AG20443 (cell line): ENCODE data around the gene IRAG1.
"Not testable (repeated sequence)": the region's sequence is repeated elsewhere in the genome, so short reads cannot be mapped to it uniquely, and the experiment has no call there.

Experiments used
- DNase-seq: peaks from one replicate; pipeline ENCODE4 v3.0.0; 2012; ENCODE audit warnings: low spot score, mixed read lengths

The IRAG1 gene

DNA sequence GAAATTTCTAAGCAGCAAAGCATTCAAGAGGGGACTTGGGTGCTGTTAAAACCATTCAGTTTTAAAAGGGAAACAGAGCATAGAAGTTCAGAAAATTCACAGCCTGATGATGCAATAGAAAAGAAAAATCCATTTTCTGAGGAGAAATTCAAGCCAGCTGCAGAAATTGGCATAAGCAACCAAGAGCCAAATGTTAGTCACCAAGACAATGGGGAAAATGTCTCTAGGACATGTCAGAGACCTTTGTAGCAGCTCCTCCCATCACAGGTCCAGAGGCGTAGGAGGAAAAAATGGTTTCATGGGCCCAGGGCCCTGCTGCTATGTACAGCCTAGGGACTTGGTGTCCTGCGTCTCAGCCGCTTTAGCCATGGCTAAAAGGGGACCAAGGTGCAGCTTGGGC lies 5.5 kb upstream of the IRAG1 start:
- no peak for DNase-seq

DNA sequence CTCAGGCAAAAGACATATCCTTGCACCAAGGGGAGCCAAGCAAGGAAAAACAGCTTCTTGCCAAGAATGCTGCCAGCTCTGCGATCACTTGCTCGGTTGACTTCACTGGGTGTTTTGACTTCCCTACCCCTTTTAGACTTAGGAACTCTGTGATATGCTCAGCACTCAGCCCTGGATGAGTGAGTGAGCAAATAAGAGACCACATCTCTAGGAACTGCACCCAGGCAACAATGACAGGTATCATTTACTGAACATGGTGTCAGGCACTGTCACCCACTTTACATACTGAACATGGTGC lies 3.7 kb upstream of the IRAG1 start:
- DNase-seq, result no peak

DNA sequence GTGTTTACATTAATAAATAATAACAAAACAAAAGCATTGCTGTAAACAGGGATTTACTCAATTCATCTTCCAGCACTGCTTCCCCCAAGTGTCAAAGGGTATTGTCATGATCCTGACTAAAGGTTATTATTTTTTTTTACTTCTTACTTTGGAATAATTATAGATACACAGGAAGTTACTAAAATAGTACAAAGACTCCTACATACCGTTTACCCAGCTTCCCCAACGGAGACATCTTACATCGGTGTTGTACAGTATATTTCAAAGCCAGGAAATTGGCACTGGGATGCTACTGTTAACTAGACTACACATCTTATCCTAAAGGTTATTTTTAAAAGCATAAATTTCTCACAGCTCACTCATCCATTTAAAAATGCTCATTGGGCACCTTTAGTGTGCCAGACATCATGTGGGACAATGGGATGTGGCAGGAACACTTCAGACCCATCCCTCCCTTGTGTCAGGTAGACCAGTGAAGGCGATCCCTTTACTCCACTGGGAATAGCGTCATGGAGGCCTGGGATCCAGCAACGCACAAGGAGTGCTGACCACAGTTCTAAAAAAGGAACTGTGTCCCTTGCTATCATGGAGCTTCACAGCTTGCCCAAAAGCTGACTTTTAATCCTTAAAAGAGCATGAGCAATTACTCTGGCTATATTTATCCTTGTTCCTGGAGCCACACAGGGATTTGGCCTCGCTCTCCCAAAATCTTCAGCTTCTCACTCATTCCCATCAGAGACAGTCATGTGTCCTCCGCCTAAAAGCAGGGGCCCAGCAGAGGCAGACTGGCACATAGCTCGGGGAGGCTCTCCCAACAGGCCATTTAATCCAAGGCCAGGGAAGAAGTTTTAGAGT lies 3.1 kb upstream of the IRAG1 start:
- DNase-seq, result no peak

DNA sequence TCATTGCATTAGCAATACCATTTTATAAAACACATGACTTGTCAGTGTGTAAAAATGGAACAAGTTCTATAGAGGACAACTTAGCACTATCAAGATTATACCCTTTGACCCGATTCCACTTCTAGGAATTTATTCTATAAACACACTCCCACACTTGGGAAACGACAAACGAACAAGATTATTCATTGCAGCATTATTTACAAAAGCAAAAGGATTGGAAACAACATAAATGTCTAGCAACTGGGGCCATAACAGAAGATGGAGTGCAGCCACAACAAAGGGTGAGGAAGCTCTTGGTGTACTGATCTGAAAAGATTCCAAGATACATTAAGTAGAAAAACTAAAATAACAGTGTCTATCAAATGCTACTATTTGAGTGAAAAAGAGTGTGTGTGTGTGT lies 2.3 kb upstream of the IRAG1 start:
- DNase-seq, result no peak

DNA sequence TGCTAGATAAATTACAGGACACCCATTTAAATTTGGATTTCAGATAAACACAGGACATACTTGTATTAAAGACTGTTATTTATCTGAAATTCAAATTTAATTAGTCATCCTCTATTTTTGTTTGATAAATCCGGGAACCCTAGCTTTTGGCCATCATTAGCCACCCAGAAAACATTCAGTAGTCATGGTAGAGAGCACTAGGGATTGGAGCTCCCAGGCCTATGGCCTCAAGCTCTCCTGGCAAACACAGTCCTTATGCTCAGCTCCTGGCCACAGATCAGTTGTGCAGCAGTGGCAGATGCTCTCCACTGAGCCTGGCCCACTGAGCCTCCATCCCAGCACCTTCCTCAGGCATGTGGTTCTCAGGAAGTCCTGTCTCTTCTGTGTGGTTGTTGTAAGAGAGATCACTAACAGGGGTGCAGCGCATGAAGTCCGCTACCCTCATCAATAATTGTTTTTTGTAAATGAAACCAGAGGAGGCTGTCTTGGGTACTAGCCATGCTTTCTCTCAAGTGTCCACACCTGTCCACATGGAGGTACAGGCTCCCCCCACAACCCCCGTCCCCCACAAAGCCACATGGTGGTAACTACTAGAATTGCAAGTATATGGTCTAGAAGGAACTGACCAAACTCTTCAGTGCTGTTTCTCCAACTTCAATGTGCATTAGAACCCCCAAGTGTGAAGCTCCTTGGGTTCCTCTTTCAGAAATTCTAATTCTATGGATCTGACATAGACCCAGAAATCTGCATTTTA lies 1.1 kb upstream of the IRAG1 start:
- peak; percentile 72 for DNase-seq

DNA sequence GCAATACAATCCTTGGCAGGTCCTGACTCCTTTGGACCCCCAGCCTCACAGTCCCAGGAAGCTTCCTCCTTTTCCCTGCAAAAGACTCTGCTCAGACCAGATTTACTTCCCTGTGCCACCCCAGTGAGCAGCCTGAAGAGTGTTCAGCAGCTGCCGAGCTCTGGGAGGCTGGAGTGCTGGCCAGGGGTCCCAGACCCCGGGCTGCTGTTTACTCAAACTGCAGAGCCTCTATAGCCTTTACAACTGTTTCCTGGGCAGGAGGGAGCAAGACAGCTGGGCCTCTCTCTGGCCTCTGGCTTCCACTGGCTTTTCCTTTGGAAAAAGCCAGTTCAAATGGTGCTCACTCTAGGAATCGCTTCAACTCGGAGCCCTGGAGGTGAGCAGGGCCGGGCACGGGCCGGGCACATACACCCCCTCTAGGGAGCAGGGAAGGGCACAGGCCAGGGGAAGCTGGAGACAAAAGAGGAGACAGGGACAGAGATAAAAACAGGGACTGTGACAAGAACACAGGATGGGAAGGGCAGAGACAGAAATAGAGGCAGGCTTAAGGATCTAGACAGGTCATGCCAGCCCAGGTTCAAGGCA lies 932 bp downstream of the IRAG1 start:
- no peak for DNase-seq

DNA sequence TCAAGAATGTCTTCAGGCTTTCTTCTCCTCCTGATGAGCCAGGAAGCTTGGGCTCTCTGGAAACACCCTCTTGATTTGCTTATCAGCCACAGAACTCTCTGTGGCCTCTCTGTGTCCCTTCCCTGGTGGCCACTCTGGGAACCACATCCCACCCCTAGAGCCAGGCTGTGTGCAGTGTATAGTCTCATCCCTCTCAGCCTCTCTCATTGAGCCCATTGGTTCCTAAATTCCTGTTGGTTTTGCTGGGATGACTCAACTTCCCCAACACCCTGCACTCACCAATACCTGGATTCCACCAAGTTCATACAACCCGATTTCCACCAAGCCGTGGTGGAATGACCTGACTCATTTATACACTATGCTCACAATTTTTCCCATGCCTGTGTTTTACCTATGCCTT lies 5.2 kb downstream of the IRAG1 start:
- no peak for DNase-seq

DNA sequence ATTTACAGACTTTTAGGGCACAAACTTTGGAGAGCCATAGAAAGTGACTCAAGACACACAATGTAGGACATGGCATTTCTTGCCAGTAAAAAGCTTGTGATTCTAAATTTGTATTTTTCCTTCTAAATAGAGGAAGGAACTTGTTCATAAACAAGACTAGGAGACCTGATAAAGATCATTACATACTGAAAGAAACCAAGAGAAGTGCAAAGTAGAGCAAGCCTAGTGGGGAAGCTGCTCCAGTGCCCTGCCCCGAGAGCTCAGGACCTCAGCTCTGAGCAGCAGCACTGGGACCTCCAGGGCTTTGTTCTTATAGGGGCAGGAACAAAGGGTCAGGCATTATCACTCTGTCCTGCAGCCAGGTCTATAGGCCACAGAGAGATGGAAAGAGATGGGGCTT lies 7.2 kb downstream of the IRAG1 start:
- DNase-seq, result no peak

DNA sequence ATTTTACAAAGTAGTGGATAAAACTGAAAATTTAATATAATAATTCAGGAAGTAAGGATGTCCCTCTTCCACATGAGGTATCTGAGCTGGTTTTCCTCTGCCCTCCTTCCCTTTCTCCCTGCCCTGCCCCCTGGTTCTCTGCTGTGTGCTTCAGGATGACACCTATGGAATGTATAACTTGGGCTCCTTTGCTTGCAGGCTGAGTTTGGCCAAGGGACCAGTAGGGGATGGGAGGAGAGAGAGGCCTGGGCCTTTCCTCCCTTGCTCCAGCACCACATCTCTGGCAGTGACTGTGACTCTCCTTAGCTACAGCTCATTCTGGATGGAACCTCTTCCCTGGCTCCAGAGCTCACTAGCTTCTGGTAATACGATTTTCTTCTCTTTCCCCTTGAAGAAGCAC lies 10.1 kb downstream of the IRAG1 start:
- no peak for DNase-seq

DNA sequence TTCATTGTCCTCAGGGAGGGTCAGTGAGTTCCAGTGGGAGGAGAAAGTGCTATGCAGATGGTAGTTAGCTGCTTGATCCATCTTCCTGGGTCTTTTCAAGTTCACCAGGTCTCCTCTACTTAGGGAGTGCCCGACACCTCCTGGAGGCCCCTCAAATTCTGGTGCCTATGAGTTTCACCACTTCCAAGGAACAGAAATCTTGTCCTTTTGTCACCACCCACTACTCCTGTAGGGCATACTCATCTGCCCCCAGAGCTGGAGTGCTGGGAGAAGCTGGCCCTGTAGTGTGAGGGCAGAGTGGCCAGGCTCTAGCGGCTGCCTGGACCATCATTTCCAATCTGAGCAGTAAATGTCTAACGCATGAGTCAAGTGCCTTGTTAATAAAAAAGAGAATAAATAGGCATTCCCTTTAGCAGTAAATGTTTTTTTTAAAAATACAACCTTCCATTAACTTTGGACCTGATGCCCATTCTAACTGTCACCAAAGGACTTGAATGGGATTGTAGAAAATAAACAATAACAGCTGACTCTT lies 12.5 kb downstream of the IRAG1 start:
- no peak for DNase-seq

DNA sequence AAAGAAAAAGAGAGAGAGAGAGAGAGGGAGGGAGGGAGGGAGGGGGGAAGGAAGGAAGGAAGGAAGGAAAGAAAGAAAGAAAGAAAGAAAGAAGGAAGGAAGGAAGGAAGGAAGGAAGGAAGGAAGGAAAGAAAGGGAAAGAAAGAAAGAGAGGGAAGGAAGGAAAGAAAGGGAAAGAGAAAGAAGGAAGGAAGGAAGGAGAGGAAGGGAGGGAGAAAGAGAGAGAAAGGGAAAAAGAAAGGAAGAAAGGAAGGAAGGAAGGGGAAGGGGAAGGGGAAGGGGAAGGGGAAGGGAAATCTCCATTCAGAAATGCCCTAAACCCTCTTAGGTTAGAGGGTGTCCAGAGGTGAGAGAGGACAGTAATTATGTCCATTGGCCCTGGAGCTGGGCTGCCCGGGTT lies 13.3 kb downstream of the IRAG1 start:
- DNase-seq, result not testable (repeated sequence)

DNA sequence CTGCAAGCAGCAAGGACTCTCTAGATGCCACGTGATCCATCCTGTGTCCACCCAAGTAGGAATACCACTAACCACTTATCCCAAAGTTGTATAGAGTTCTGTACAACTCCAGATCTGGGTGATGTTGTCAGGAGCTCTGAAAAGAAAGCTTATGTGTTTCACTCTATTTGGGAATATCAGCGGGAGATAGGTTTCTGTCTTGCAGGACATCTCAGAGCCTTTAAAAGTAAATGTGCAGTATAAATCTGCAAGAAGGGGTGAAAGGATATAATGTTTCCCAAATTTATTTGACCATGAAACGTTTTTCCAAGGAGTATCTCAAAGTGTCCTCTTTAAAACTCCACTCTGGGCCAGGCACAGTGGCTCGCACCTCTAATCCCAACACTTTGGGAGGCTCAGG lies 13.9 kb downstream of the IRAG1 start:
- no peak for DNase-seq

DNA sequence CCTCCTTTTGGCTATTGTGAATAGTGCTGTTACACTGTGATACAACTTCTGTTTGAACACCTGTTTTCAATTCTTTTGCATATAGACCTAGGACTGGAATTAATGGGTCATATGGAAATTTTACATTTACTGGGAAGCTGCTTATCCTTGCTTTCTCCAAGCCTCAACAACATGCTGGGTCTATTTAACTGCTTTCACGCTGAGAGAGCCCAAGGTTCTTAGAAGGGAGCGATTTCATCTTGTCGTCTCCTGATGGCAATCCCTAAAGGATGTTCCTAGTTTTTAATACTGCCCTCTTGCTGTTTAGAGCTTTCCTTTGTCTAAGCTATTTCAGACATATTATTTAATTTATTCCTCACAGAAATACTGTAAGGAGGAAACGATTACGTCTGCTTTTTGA lies 15.5 kb downstream of the IRAG1 start:
- no peak for DNase-seq

DNA sequence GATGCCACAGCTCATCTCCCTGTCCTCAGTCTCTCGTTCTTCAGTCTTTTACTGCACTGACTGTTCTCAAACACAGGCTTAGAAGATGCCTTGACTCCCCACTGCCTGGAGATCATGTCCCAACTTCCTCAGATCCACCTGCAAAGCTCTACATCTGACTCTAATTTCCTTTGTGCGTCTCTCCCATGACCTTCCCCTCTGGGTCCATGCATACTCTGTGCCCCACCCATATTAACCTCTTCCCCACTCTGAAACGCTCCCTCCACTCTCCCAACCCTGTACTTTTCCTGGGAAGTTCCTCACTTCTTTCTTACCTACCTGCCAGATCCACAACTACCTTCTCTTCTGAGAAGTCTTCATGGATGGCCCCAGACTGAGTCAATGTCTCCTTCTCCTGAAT lies 16.6 kb downstream of the IRAG1 start:
- DNase-seq, result no peak

DNA sequence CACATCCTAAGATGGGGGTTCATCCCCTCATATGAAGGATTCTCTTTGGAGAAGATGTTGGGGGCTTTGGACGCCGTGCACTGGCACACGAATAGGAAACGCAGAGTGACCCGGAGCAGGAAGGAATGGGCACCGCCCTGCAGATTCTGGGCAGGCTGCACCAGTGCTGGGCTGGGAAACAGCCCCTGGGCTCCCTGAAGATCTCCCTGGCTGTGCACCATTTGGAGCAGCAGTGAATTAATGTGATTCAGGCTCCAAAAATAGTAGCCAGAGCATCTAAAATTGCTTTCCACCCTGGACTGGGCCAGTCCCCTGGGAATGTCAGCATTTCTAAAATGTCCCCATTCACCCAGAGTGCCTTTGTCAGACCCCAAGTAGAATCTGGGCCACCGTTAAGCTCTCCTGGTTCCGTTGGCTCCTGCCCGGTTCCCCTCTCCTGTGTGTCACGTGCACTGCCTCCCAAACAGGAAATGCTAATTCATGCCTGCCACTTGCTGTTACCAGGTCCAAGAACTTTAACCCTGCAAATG lies 18.6 kb downstream of the IRAG1 start:
- DNase-seq, result peak; percentile 68

DNA sequence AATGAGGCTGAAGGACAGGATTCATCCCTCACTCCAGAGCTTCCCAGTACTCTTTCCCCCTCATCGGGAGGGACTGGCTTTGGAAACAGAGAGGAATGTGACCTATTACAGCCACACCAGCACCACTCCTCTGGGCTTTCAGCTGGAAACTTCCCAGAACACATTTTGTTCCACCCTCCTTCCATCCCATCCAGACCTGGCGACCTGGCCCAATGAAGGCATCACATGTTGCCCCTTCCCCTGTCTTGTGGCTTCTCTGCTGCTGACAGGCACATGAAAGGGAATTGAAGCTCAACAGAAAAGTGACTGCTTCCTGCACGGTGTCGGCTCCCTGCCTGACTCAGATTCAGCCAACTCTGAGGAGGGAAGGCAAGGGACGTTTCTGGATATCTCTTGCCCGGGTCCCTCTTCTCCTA lies 19.1 kb downstream of the IRAG1 start:
- DNase-seq, result peak; percentile 48

DNA sequence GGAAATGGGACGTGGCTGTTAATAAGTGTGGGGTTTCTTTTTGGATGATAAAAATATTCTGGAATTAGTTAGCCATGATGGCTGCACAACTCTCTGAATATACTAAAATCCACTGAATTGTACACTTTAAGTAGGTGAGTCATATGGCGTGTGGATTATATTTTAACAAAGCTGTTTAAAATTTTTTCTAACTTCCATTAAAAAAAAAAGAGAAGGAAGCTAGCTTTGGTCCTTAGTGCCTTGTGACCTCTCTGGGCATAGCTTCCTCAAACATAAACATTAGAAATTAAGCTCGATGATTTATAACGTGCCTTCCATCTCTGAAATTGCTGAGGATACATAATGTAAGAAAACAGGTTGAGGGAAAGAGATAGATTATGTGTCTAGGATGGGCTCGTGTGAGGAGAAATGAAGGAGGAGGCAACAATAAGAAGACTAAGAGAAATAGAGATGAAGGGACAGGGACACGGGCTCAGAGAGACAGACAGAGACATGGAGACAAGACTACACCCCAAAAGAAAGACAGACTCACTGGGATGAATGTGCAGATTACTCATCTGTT lies 20.0 kb downstream of the IRAG1 start:
- DNase-seq, result no peak

DNA sequence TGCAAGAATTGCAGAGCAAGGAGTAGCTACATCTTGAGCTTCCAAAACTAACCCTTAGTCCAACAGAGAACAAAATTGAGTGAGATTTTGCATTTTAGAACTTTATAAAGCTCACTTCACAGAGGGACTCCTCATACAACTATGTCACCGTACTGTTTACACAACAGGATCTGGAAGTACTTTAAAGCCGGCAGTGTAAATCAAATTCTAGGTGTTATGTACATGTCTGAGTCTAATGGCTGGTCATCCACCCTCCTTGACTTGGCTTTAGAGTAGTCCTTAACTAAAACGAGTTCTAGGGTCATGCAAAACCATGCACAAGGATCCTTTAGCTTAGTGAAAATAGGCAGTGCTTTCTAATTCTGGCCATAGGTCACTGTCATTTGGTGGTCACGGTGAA lies 23.5 kb downstream of the IRAG1 start:
- no peak for DNase-seq

DNA sequence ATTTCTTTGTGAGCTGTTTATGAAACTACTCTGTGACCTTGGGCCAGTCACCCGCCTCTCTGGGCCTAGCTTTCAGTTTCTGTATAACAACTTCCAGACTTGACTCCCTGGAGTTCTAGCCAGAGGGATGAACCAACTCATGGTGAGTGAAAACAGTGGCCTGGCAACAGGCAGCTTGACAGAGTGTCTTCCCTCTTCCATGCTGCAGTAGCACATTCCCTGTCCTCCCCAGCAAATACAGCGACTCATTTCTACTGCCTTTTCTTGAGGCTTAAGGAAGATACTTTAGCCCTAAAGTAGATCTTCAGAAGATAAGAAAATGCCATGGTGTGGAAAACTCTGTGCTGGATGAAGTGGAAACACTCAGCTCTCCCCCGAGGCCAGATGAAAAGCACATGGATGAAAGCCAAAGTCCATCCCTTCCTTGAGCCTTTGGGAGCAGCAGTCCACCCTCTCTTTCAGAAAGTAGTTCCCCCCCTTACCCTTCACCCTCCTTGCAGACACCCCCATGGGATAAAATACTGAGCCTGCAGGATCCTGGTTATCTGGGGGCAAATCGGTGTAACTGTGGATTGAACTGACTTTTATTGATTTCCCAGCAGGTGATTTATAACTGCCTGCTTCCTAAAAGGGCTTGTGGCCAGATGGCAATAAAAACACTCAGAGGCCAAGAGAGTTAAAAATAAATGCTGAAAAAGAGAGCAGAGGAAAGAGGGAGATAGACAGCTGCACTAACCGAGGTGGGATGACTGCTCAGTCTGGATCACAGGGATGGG lies 24.1 kb downstream of the IRAG1 start:
- peak; percentile 73 for DNase-seq

DNA sequence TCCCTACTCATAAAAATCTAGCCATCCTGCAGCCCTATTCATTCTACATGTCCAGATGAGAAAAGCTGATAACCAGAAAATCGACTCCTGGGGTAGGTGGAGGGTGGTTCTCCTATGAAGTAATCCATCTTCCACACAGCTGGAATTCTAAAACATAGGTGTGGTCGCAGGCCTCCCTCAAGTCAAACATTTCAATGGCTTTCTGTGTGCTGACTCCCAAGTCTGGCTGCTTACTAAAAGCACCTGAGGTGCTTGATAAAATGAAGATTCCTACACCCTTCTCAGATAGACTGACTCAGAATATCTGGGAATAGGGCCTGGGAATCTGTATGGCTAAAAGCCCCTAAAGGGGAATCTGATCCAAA lies 26.1 kb downstream of the IRAG1 start:
- peak; percentile 64 for DNase-seq

DNA sequence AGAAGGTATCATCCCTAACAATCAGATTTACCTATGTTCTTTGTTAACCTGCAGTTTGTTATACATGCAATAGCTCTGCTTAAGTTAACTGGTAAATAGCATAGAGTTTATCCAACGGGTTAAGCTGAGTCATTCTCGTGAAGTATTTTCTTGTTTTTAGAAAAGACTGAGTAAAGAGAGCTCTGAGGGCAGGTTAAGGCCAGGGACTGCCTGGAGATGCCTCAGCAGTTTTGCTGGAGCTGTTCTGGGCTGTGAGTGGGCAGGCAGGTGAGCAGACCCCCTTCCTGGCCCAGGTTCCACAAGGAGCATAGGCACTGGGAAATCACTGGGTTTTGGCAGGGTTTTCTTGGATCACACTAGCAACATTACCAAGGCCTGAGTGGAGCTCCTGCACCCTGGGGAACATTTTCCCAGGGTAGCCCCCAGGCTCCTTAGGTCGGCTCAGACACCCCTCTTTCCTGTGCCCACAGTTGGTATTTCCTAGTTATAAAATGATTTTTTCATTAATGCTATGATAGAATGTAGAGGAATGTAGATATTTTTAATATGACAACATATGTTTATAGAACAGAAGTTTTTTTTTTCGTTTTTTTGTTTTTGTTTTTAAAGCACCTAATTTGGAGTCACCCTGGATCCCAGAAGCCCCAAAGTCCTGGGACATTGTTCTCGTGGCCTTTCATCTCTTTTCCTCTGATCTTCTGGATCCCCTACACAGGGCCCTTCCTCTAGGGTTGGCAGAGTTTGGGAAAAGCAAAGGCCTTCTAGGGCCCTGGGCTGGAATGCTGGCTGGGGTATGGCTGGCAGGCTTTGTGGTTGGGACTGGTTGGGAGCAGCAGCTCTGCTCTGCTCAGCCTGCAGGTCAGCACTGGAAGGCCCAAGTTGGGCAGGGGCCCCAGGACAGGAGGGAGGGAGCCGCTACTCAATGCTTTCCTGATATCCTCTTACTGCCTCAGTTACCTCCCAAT lies 26.7 kb downstream of the IRAG1 start:
- peak; percentile 69 for DNase-seq
